ENCODE measurements around the gene AQR.

Gene AQR

GRCh38 chr15:34804113-34804512 is 165.4 kb downstream of the AQR start:
- H3K4me3 ChIP-seq (ENCODE audit: low read depth, low read length): no peak overlapping the region
- no peak for DNase-seq (ENCODE audit: low read depth)
- TF ChIP-seq CTCF (IDR thresholded peaks at IDR 0.05; ENCODE audit: insufficient read depth, low read depth, low read length, missing control alignments): no peak

- TF ChIP-seq CTCF (IDR thresholded peaks at IDR 0.05; ENCODE audit: insufficient read depth, low read depth, low read length, missing control alignments): no peak
- DNase-seq (ENCODE audit: low read depth): no peak
- no peak overlapping the region for H3K4me3 ChIP-seq (ENCODE audit: low read depth, low read length)
Measured at GRCh38 chr15:34802803-34803750, 166.5 kb downstream of the AQR start.

GRCh38 chr15:34802371-34802770 is 167.2 kb downstream of the AQR start:
- DNase-seq (ENCODE audit: low read depth): no peak
- no peak overlapping the region for H3K4me3 ChIP-seq (ENCODE audit: low read depth, low read length)
- TF ChIP-seq CTCF (IDR thresholded peaks at IDR 0.05; ENCODE audit: insufficient read depth, low read depth, low read length, missing control alignments): no peak

Data from GM12865 (cell line).